SJSA1 (cell line): ENCODE measurements around the gene PPP1R13B. TPM values are rescaled to one million over a fixed set of nuclear protein-coding genes. Genes with fewer than 3 reads are reported as not detected.
"Not testable (repeated sequence)": the region's sequence is repeated elsewhere in the genome, so short reads cannot be mapped to it uniquely, and the experiment has no call there.

Experiments
- DNase-seq, 2 experiments: peaks; one replicate each; pipeline ENCODE4 v3.0.0-alpha.2; 2015 to 2020; ENCODE audit warnings: low spot score in 2 of 2, low read depth in 1 of 2
- H3K27ac ChIP-seq: fragments of 250-450 bp; sonication (Bioruptor Pico); 2 replicates; pipeline ENCODE4 v1.5.1; 2020; ENCODE audit warnings: mild to moderate bottlenecking, moderate library complexity
- H3K27me3 ChIP-seq: fragments of 250-450 bp; sonication (Bioruptor Pico); replicated peaks from 2 replicates; pipeline ENCODE4 v1.5.1; 2020; ENCODE audit warnings: mild to moderate bottlenecking, moderate library complexity
- H3K36me3 ChIP-seq: fragments of 250-450 bp; sonication (Bioruptor Pico); 2 replicates; pipeline ENCODE4 v1.5.1; 2020; ENCODE audit warnings: mild to moderate bottlenecking
- H3K4me1 ChIP-seq: fragments of 250-450 bp; sonication (Bioruptor Pico); replicated peaks from 2 replicates; pipeline ENCODE4 v1.6.1; 2021; ENCODE audit warnings: mild to moderate bottlenecking
- H3K4me3 ChIP-seq: fragments of 250-450 bp; sonication (Bioruptor Pico); 2 replicates; pipeline ENCODE4 v1.5.1; 2020; ENCODE audit warnings: mild to moderate bottlenecking
- H3K9me3 ChIP-seq: fragments of 250-450 bp; sonication (Bioruptor Pico); replicated peaks from 2 replicates; pipeline ENCODE4 v1.5.1; 2020; ENCODE audit warnings: mild to moderate bottlenecking
- total RNA-seq: library from RNA; depleted of rRNA; stranded (reverse); fragments of >200 nt; shearing (Covaris generic); gene quantifications from 2 replicates; pipeline ENCODE4 v1.2.3, GENCODE V29; 2014; rRNA removed

Gene PPP1R13B, protein sequence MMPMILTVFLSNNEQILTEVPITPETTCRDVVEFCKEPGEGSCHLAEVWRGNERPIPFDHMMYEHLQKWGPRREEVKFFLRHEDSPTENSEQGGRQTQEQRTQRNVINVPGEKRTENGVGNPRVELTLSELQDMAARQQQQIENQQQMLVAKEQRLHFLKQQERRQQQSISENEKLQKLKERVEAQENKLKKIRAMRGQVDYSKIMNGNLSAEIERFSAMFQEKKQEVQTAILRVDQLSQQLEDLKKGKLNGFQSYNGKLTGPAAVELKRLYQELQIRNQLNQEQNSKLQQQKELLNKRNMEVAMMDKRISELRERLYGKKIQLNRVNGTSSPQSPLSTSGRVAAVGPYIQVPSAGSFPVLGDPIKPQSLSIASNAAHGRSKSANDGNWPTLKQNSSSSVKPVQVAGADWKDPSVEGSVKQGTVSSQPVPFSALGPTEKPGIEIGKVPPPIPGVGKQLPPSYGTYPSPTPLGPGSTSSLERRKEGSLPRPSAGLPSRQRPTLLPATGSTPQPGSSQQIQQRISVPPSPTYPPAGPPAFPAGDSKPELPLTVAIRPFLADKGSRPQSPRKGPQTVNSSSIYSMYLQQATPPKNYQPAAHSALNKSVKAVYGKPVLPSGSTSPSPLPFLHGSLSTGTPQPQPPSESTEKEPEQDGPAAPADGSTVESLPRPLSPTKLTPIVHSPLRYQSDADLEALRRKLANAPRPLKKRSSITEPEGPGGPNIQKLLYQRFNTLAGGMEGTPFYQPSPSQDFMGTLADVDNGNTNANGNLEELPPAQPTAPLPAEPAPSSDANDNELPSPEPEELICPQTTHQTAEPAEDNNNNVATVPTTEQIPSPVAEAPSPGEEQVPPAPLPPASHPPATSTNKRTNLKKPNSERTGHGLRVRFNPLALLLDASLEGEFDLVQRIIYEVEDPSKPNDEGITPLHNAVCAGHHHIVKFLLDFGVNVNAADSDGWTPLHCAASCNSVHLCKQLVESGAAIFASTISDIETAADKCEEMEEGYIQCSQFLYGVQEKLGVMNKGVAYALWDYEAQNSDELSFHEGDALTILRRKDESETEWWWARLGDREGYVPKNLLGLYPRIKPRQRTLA
- total RNA-seq, result 1.2 and 3.0 TPM in 2 replicates

DNA sequence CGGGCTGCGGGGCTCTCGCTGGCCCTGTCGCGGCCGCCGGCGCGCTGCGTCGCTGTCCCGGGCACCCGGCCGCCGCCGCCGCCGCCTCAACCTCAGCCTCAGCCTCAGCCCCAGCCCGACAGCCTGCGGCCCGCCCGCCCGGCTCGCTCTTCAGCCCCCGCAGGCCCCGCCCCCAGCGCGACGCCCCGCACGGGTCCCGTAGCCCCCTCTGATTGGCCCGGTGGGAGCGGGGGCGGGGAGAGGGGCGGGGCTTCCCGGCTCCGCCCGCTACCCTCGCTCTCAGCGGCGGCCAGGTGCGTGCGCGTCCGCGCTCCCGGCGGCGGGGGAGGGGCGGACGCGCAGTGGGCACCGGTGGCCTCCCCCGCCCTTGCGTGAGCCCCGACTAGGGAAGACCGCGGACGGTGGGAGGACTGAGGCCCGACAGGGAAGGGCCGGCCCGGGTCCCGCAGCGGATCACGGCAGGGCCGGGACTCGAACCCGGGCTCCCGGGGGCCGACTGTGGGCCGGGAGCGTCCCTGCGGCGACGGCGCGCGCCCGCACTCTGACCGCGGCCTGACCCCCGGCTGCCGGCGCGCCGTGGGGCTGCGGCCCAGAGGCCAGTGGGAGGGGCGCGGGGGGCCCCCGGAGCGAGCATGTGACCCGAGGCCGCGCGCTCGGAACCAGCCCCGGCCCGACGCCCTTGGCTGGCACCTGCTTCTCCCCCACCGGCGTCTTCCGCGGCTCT is at the start of gene PPP1R13B:
Gene PPP1R13B (minus strand): TSS at position 125 of the 724 bp plus-strand sequence. CDS start 268 bp downstream, outside the sequence.
- Histone ChIP-seq H3K4me3 (peak within 1 kb of the TSS; percentile 78), H3K4me1 (peaks cover 14% of the 10 kb centered on the region), H3K27ac (no peak within 1 kb of the TSS), H3K27me3 (no peaks in the 10 kb centered on the region), H3K36me3 (no peaks in the 10 kb centered on the region), H3K9me3 (no peaks in the 10 kb centered on the region)
- DNase-seq, result peak; percentile 68 to 88

DNA sequence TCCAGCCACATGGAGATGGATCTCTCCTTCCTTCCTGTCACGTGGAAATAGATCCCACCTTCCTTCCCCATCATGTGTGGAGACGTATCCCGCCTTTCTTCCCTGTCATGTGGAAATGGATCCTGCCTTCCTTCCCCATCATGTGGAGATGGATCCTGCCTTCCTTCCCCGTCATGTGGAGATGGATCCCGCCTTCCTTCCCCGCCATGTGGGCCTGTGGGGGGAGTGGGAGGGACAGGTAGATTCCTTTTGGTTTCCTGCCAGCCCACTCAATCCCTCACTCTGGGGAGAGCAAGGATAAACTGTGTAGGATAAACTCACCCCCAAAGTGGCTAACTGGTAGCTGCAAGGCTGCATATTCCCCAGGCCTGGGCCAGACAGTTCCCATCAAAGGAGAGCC is 49.2 kb upstream of the PPP1R13B start:
- no peak for DNase-seq
- no peak overlapping the region for H3K4me3 ChIP-seq
- no peak overlapping the region for H3K27ac ChIP-seq
- no peaks in the 10 kb centered on the region for H3K36me3 ChIP-seq
- no peaks in the 10 kb centered on the region for H3K27me3 ChIP-seq
- H3K4me1 ChIP-seq, result no peaks in the 10 kb centered on the region
- no peaks in the 10 kb centered on the region for H3K9me3 ChIP-seq

DNA sequence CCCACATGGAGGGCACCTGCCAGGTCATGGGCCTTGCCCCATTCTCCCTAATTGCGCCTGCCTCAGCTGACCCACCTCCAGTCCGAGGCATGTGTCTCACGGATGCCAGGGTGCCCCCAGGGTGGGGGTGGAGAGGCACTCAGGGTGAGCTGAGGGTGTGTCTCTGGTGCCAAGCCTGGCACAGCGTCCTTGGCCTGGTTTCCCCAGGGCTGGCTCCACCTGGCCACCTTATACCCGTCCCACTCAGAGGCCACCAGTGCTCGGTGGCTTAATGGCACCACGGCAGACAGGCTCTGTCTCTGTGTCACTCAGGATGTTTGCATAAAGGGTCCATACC is 47.3 kb upstream of the PPP1R13B start:
- Histone ChIP-seq H3K4me3 (no peak overlapping the region), H3K27me3 (no peaks in the 10 kb centered on the region), H3K9me3 (no peaks in the 10 kb centered on the region), H3K4me1 (peaks cover 5% of the 10 kb centered on the region), H3K36me3 (no peaks in the 10 kb centered on the region), H3K27ac (no peak overlapping the region)
- no peak for DNase-seq

DNA sequence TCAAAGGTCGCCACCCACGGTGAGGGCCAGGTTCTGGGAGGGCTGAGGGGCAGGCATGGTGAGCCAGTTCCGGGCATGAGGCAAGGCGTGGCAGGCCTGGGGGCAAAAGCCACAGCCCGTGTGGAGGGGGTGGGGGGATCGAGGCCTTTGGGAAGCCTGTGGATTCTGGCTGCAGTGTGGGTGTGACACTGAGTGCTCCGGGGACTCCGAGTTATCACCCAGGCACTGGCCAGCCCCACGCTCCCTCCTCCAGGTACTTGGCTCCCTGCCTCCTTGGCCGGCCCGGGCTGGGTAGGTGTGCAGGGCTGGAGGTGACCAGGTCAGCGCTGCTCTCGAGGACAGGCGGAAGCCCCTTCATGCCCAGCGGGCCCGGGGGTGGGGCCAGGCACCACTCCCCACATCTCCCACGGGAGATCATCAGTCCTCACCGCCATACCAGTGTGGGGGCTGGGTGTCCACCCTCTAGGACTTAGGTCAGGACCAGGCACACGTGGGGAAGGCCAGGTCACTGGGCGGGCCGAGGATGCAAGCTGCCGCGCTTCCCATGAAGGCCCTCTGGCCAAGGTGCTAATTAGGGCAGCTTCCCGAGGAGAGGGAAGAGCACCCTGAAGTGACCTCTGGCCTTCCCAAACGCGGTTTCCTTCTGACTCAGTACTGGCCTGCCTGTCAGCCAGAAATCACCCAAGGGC is 46.8 kb upstream of the PPP1R13B start:
- peaks cover 10% of the 10 kb centered on the region for H3K4me1 ChIP-seq
- H3K36me3 ChIP-seq, result no peaks in the 10 kb centered on the region
- no peaks in the 10 kb centered on the region for H3K9me3 ChIP-seq
- H3K4me3 ChIP-seq, result no peak overlapping the region
- no peak for DNase-seq
- H3K27me3 ChIP-seq, result no peaks in the 10 kb centered on the region
- H3K27ac ChIP-seq, result no peak overlapping the region

DNA sequence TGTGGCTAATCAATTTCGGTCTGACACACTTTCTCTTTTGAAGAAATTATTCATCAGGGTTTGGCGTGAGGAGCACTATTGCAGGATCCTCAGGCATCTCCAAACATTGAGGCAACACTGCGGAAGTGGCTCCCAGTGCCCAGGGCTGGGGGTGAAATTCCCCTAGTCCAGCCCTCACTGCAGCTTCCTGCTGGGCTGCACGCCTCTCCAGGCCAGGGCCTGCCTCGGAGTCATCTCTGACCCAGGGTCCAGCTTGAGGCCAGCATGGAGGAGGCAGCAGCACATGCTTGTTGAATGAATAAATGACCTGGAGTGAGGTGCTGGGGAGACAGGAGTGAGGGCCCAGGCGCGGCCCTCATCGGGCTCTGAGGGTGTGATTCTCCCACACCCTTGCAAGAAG is 44.9 kb upstream of the PPP1R13B start:
- H3K4me3 ChIP-seq, result no peak overlapping the region
- DNase-seq, result no peak
- peaks cover 13% of the 10 kb centered on the region for H3K4me1 ChIP-seq
- H3K36me3 ChIP-seq, result no peaks in the 10 kb centered on the region
- H3K27me3 ChIP-seq, result no peaks in the 10 kb centered on the region
- H3K27ac ChIP-seq, result no peak overlapping the region
- no peaks in the 10 kb centered on the region for H3K9me3 ChIP-seq

DNA sequence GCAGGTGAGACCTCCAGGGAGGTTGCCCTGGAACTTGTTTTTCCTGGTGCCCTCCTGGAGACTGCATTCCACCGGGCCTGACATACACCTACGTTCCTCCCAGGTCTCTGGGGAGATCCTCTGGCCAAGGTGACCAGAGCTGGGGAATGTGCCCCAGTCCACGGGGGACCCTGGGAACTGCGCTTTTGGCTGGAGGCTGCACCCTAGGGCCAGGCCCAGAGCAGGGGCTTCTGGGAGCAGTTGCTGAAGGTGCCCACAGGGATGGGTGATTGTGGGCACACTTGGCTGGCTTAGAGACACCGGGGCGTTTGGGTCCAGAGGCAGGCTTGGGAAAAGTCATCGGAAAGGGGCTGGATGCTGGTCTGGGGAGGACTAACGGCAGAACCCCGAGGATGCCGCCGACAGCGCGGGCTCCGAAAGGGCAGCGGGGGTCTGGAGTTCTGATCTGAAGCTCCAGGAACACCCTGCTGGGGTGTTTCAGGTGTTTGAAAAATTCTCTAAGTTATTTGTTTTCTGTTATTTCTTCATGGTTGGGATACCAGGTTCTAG is 44.4 kb upstream of the PPP1R13B start:
- Histone ChIP-seq H3K27ac (no peak overlapping the region), H3K27me3 (no peaks in the 10 kb centered on the region), H3K9me3 (no peaks in the 10 kb centered on the region), H3K4me1 (peaks cover 13% of the 10 kb centered on the region), H3K36me3 (no peaks in the 10 kb centered on the region), H3K4me3 (no peak overlapping the region)
- no peak for DNase-seq

DNA sequence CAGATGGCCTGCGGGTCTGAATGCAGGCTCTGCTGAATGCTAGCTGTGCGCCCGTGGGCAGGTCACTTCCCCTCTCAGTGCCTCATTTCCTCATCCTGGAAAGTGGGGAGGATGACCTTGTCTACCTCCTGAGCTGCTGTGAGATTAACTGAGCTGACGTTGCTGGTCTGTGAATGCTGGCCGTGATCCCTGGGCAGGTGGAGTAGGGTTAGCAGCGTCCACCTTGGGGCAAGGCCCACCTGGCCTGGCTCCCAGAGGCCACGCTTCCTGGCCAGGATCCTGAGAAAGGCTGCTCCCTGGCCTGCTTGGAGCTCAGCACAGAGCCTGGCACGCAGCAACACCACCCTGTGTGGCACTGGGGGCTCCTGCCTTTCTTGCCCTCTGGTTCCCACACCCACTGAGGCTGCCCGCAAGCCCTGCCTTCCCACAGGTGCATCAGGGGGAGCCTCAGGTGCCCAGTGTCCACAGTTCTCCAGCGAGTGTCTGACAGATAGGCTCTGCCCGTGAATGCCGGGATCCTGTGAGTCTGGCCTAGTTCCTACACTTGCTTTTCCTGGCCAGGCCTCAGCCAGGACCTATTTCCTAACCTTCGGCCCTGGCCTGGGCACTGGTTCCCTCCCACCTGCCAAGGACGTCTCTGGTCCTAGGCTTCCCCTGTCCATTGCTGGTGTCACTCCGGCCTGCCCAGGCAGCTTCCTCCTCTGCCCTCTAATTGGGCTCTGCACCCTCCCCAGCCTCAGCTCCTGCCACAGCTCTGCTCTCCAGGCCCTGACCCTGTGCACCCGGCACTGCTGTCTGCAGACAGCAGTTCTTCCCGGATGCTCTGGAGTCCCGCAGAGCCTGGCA is 43.7 kb upstream of the PPP1R13B start:
- H3K4me1 ChIP-seq, result peaks cover 13% of the 10 kb centered on the region
- no peak overlapping the region for H3K27ac ChIP-seq
- H3K9me3 ChIP-seq, result no peaks in the 10 kb centered on the region
- no peaks in the 10 kb centered on the region for H3K36me3 ChIP-seq
- DNase-seq, result no peak
- H3K27me3 ChIP-seq, result no peaks in the 10 kb centered on the region
- no peak overlapping the region for H3K4me3 ChIP-seq

DNA sequence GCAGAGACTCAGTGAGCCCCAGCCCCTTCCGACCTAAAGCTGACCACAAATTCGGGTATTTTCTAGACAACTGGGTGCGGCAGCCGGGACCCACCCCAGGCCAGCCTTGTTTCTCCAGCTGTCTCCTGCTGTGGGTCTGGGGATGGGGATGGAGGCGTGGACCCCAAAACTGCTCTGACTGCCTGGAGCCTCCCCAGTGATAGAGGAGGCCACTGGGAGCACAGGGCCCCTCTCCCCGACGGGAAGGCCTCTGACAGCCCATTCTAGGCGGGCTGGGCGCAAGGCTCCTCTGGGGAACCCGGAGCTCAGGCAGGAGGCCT is 42.6 kb upstream of the PPP1R13B start:
- H3K9me3 ChIP-seq, result no peaks in the 10 kb centered on the region
- no peak overlapping the region for H3K4me3 ChIP-seq
- DNase-seq, result no peak
- no peak overlapping the region for H3K27ac ChIP-seq
- no peaks in the 10 kb centered on the region for H3K27me3 ChIP-seq
- peaks cover 13% of the 10 kb centered on the region for H3K4me1 ChIP-seq
- no peaks in the 10 kb centered on the region for H3K36me3 ChIP-seq

DNA sequence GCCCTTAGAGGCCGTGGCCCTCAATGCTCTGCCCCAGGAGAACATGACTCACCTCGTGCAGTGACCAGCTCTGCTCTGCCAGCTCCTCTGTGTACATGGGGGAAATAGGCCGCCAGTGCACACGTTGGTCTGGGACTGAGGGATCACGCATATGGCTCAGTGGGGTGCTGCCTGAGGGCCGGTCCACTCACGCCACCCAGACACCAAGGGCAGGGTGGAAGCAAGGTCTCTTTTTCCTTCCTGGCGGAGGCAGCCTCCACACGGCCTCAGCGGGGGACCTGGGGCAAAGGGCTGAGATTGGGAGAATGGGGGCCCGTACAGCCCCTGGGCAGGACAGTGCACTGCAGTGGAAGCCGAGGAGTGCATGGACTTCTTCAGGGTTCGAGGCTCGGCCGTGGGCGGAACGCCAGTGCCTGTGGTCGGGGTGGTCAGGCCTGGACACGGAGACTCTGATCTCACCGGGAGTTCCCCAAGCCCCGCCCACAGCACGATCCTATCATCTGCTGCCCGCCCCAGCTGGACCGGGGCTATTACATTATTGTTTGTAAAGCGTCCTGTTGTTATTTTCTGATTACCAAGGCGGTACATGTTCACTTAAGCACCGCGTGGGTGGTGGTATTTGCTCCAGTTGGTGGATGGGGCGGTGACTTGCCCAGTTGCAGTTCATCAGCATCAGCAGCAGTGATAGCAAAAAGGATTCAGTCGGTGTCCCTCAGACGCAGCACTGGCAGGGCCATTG is 42.1 kb upstream of the PPP1R13B start:
- H3K27ac ChIP-seq, result peak overlapping the region; percentile 69
- DNase-seq, result peak; percentile 46 to 77
- H3K27me3 ChIP-seq, result no peaks in the 10 kb centered on the region
- H3K9me3 ChIP-seq, result no peaks in the 10 kb centered on the region
- no peaks in the 10 kb centered on the region for H3K36me3 ChIP-seq
- peaks cover 13% of the 10 kb centered on the region for H3K4me1 ChIP-seq
- peak overlapping the region; percentile 6; the same call in 1 of the 2 replicates for H3K4me3 ChIP-seq

DNA sequence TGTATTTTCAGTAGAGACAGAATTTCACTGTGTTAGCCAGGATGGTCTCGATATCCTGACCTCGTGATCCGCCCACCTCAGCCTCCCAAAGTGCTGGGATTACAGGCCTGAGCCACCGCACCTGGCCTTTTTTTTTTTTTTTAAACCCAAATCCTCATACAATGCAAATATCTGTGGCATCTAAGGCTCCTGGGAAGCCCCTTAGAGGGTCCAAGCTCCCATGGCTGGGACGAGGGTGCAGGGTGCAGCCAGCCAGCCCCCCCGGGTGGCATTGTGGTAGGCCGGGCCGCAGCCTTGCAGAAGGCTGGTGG is 41.6 kb upstream of the PPP1R13B start:
- DNase-seq, H3K36me3 ChIP-seq, H3K4me3 ChIP-seq, H3K27me3 ChIP-seq, H3K9me3 ChIP-seq, H3K27ac ChIP-seq: not testable (repeated sequence)
- peaks cover 13% of the 10 kb centered on the region for H3K4me1 ChIP-seq

DNA sequence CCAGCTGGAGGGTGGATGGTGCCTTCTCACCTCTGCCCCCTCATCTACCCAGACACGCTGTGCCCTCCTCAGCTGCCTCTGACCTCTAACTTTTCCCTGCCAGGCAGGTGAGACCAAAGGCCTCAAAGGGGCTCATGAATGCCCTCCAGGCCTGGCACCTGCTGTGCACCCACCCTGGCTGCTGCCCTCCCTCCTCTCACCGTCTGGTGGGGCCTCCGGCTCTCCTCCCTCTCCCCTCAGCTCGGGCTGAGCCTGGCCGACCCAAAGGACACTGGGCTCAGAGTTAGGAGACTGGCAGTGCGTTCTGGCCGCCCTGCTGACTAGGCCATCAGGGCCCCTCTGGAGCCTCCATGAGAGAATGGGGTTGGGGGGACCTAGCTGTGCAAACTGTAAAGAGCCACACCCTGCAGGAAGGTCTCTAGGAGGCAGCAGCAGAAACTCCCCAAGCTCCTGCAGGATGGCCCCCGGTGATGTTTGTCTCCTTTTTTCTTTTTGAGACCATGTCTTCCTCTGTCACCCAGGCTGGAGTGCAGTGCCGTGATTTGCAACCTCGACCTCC is 40.3 kb upstream of the PPP1R13B start:
- no peaks in the 10 kb centered on the region for H3K9me3 ChIP-seq
- H3K4me3 ChIP-seq, result no peak overlapping the region
- no peak overlapping the region for H3K27ac ChIP-seq
- H3K27me3 ChIP-seq, result no peaks in the 10 kb centered on the region
- H3K4me1 ChIP-seq, result peaks cover 13% of the 10 kb centered on the region
- H3K36me3 ChIP-seq, result no peaks in the 10 kb centered on the region
- no peak for DNase-seq

DNA sequence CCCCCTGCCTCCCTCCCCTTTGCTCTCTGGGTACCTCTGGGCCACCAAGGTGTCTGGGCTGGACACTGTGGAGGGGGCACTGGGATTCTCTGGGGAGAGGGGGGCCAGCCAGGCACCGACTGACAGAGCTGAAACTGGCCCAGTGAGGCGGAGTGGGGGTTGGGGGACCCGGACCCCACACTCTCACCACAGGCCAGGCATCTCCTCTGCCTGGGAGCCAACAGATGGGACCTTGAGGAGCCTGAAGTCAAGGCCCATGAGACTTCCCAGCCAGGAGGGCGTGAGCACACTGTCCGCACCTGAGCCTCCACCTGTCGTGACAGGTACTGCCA is 39.8 kb upstream of the PPP1R13B start:
- Histone ChIP-seq H3K4me1 (peaks cover 13% of the 10 kb centered on the region), H3K27ac (no peak overlapping the region), H3K36me3 (no peaks in the 10 kb centered on the region), H3K4me3 (no peak overlapping the region), H3K27me3 (no peaks in the 10 kb centered on the region), H3K9me3 (no peaks in the 10 kb centered on the region)
- no peak for DNase-seq
